Activated T-helper 2 cell treated with anti-CD3 and anti-CD28 coated beads, Interferon-gamma antibody, Interleukin-2, Interleukin-4, amounts not matched to agents 10 μg/mL and 5 μg/mL and 100 μg/mL, durations not matched to agents 14 hours and 24 hours and 36 hours (primary cell): Measurements from ENCODE around the gene USP53. TPM values are rescaled to one million over a fixed set of nuclear protein-coding genes. Genes with fewer than 3 reads are reported as not detected.
A peak's percentile ranks its signal among the peaks of the same experiment; 100 is the strongest.

ENCODE experiments used
- DNase-seq: peaks from one replicate; pipeline ENCODE4 v3.0.0; 2021; ENCODE audit warnings: low spot score
- H3K27ac Mint-ChIP-seq: one replicate; pipeline ENCODE4 v1.8.0; 2021; ENCODE audit warnings: mixed read lengths
- H3K27me3 Mint-ChIP-seq: one replicate; pipeline ENCODE4 v1.8.0; 2021; ENCODE audit warnings: low read depth, mixed read lengths
- H3K36me3 Mint-ChIP-seq: one replicate; pipeline ENCODE4 v1.8.0; 2021; ENCODE audit warnings: low read depth, mixed read lengths
- H3K4me1 Mint-ChIP-seq: one replicate; pipeline ENCODE4 v1.8.0; 2021; ENCODE audit warnings: low read depth, mixed read lengths
- H3K4me3 Mint-ChIP-seq: one replicate; pipeline ENCODE4 v1.8.0; 2021; ENCODE audit warnings: low read depth, mild to moderate bottlenecking, moderate library complexity, mixed read lengths
- H3K9me3 Mint-ChIP-seq: one replicate; pipeline ENCODE4 v1.8.0; 2021; ENCODE audit warnings: mixed read lengths
- intact Hi-C: fragments of 100-400 bp; cut with micrococcal nuclease; formaldehyde crosslinking; loops from one replicate; pipeline ENCODE4 v1.15.1; 2023
- total RNA-seq: library from RNA; stranded (reverse); gene quantifications from 2 replicates; pipeline ENCODE4 v1.2.3, GENCODE V29; 2022

USP53 gene
- total RNA-seq, 1 donor from 2014 or later: 7.3 TPM

GRCh38 chr4:119286377-119287002, 74.0 kb downstream of the USP53 start:
- H3K4me1 Mint-ChIP-seq: peaks cover 15% of the 10 kb centered on the region
- no peak overlapping the region for H3K27ac Mint-ChIP-seq
- no peak overlapping the region for H3K4me3 Mint-ChIP-seq
- H3K9me3 Mint-ChIP-seq: no peaks in the 10 kb centered on the region
- intact Hi-C loops: loop anchor here (1.0 to 10.0 kb wide), 4 partner anchors 74 to 522 kb away; partner anchors contain the start of gene USP53
- H3K36me3 Mint-ChIP-seq: no peaks in the 10 kb centered on the region
- no peaks in the 10 kb centered on the region for H3K27me3 Mint-ChIP-seq
- DNase-seq: no peak

- intact Hi-C loops: loop anchor here (5.0 to 10.0 kb wide), 2 partner anchors 77 to 525 kb away; partner anchors contain the start of gene USP53
- H3K4me1 Mint-ChIP-seq: peaks cover 7% of the 10 kb centered on the region
- H3K27ac Mint-ChIP-seq: no peak overlapping the region
Observed at GRCh38 chr4:119289313-119289712, 76.8 kb downstream of the USP53 start.

GRCh38 chr4:119290598-119290997, 78.1 kb downstream of the USP53 start:
- DNase-seq: no peak
- no peak overlapping the region for H3K27ac Mint-ChIP-seq
- H3K36me3 Mint-ChIP-seq: peaks cover 8% of the 10 kb centered on the region
- no peaks in the 10 kb centered on the region for H3K27me3 Mint-ChIP-seq
- H3K4me3 Mint-ChIP-seq: no peak overlapping the region
- H3K4me1 Mint-ChIP-seq: no peaks in the 10 kb centered on the region
- H3K9me3 Mint-ChIP-seq: no peaks in the 10 kb centered on the region
- intact Hi-C loops: no loop called here

More at GRCh38 chr4:119289313-119289712, 76.8 kb downstream of the USP53 start:
- Mint-ChIP-seq H3K9me3 (no peaks in the 10 kb centered on the region), H3K27me3 (no peaks in the 10 kb centered on the region), H3K4me3 (no peak overlapping the region), H3K36me3 (peaks cover 8% of the 10 kb centered on the region)
- DNase-seq: no peak

GRCh38 chr4:119296356-119296755, 83.8 kb downstream of the USP53 start:
- intact Hi-C loops: no loop called here
- no peaks in the 10 kb centered on the region for H3K27me3 Mint-ChIP-seq
- no peaks in the 10 kb centered on the region for H3K9me3 Mint-ChIP-seq
- peaks cover 51% of the 10 kb centered on the region for H3K36me3 Mint-ChIP-seq
- no peak overlapping the region for H3K4me3 Mint-ChIP-seq
- no peak for DNase-seq
- peaks cover 27% of the 10 kb centered on the region for H3K4me1 Mint-ChIP-seq
- no peak overlapping the region for H3K27ac Mint-ChIP-seq

- peaks cover 45% of the 10 kb centered on the region for H3K36me3 Mint-ChIP-seq
- H3K4me3 Mint-ChIP-seq: peak overlapping the region; percentile 92
- no peaks in the 10 kb centered on the region for H3K9me3 Mint-ChIP-seq
- H3K27me3 Mint-ChIP-seq: no peaks in the 10 kb centered on the region
- DNase-seq: no peak
- peaks cover 34% of the 10 kb centered on the region for H3K4me1 Mint-ChIP-seq
- intact Hi-C loops: no loop called here
- H3K27ac Mint-ChIP-seq: no peak overlapping the region
Observed at GRCh38 chr4:119297795-119298194, 85.3 kb downstream of the USP53 start.

GRCh38 chr4:119299260-119299671, 86.8 kb downstream of the USP53 start:
- peaks cover 3% of the 10 kb centered on the region for H3K27me3 Mint-ChIP-seq

GRCh38 chr4:119299741-119300100, 87.2 kb downstream of the USP53 start:
- no peaks in the 10 kb centered on the region for H3K9me3 Mint-ChIP-seq
- intact Hi-C loops: loop anchor here (1.0 to 10.0 kb wide), 5 partner anchors 61 to 709 kb away; partner anchors contain the start of genes SEC24D and USP53
- H3K4me3 Mint-ChIP-seq: peak overlapping the region; percentile 92
- DNase-seq: no peak
- H3K36me3 Mint-ChIP-seq: peaks cover 43% of the 10 kb centered on the region
- H3K27ac Mint-ChIP-seq: peak overlapping the region; percentile 97
- peaks cover 3% of the 10 kb centered on the region for H3K27me3 Mint-ChIP-seq
- peaks cover 34% of the 10 kb centered on the region for H3K4me1 Mint-ChIP-seq

More at GRCh38 chr4:119299260-119299671, 86.8 kb downstream of the USP53 start:
- Mint-ChIP-seq H3K36me3 (peaks cover 43% of the 10 kb centered on the region), H3K9me3 (no peaks in the 10 kb centered on the region), H3K4me3 (peak overlapping the region; percentile 92), H3K4me1 (peaks cover 34% of the 10 kb centered on the region), H3K27ac (peak overlapping the region; percentile 97)
- DNase-seq: no peak
- intact Hi-C loops: no loop called here

GRCh38 chr4:119300101-119300978, 87.8 kb downstream of the USP53 start:
- peak; percentile 93 for DNase-seq
- H3K27ac Mint-ChIP-seq: peak overlapping the region; percentile 97
- peaks cover 43% of the 10 kb centered on the region for H3K36me3 Mint-ChIP-seq
- H3K9me3 Mint-ChIP-seq: no peaks in the 10 kb centered on the region
- intact Hi-C loops: loop anchor here (1.0 to 10.0 kb wide), 5 partner anchors 62 to 710 kb away; partner anchors contain the start of genes SEC24D and USP53
- H3K27me3 Mint-ChIP-seq: peaks cover 3% of the 10 kb centered on the region
- H3K4me3 Mint-ChIP-seq: peak overlapping the region; percentile 92
- H3K4me1 Mint-ChIP-seq: peaks cover 34% of the 10 kb centered on the region

GRCh38 chr4:119302073-119302832, 89.7 kb downstream of the USP53 start:
- intact Hi-C loops: loop anchor here (10.0 kb wide), 1 partner anchor 467 kb away; the partner anchor contains the start of gene SEC24D
- no peaks in the 10 kb centered on the region for H3K9me3 Mint-ChIP-seq

GRCh38 chr4:119303587-119304305, 91.2 kb downstream of the USP53 start:
- intact Hi-C loops: loop anchor here (10.0 kb wide), 1 partner anchor 469 kb away; the partner anchor contains the start of gene SEC24D
- Mint-ChIP-seq H3K36me3 (peaks cover 18% of the 10 kb centered on the region), H3K27me3 (peaks cover 10% of the 10 kb centered on the region), H3K27ac (no peak overlapping the region), H3K4me3 (no peak overlapping the region), H3K4me1 (peaks cover 28% of the 10 kb centered on the region), H3K9me3 (no peaks in the 10 kb centered on the region)
- no peak for DNase-seq

More at GRCh38 chr4:119302073-119302832, 89.7 kb downstream of the USP53 start:
- Mint-ChIP-seq H3K4me1 (peaks cover 37% of the 10 kb centered on the region), H3K4me3 (no peak overlapping the region), H3K27ac (no peak overlapping the region), H3K27me3 (peaks cover 5% of the 10 kb centered on the region), H3K36me3 (peaks cover 29% of the 10 kb centered on the region)
- no peak for DNase-seq

GRCh38 chr4:119304431-119304830, 91.9 kb downstream of the USP53 start:
- H3K27me3 Mint-ChIP-seq: peaks cover 11% of the 10 kb centered on the region
- H3K4me3 Mint-ChIP-seq: no peak overlapping the region
- intact Hi-C loops: loop anchor here (10.0 kb wide), 1 partner anchor 470 kb away; the partner anchor contains the start of gene SEC24D
- peaks cover 22% of the 10 kb centered on the region for H3K4me1 Mint-ChIP-seq
- H3K36me3 Mint-ChIP-seq: peaks cover 11% of the 10 kb centered on the region
- DNase-seq: no peak
- H3K27ac Mint-ChIP-seq: no peak overlapping the region
- H3K9me3 Mint-ChIP-seq: no peaks in the 10 kb centered on the region
